MCF 10A (cell line): Measurements from ENCODE around the gene NTN4. TPM values are rescaled to one million over a fixed set of nuclear protein-coding genes. Genes with fewer than 3 reads are reported as not detected.
A peak's percentile ranks its signal among the peaks of the same experiment; 100 is the strongest.
"Not testable (repeated sequence)": the region's sequence is repeated elsewhere in the genome, so short reads cannot be mapped to it uniquely, and the experiment has no call there.

ENCODE experiments used
- BruUV-seq: library from RNA; stranded (reverse); fragments of 400-500 nt; replicated peaks from 2 replicates; lab custom pipeline; 2021; lab: Mats Ljungman, UMichigan
- CTCF ChIA-PET: fragments of 300-600 bp; sonication (Branson Sonifier 250); formaldehyde crosslinking; extraction: SDS; loops from one replicate; lab custom pipeline; 2021; ENCODE audit warnings: antibody characterized with exemption, inconsistent platforms; lab: Yijun Ruan, JAX
- POLR2A ChIA-PET: fragments of 300-600, 350-650 bp; sonication (Branson Sonifier 250); formaldehyde crosslinking; extraction: SDS; loops from one replicate; lab custom pipeline; 2020; ENCODE audit warnings: antibody characterized with exemption, inconsistent platforms; lab: Yijun Ruan, JAX
- DNase-seq: peaks from one replicate; pipeline ENCODE4 v3.0.0-alpha.2; 2018; ENCODE audit not compliant: unreplicated experiment
- H3K27ac Mint-ChIP-seq: one replicate; pipeline ENCODE4 v1.8.0; 2022; ENCODE audit warnings: mild to moderate bottlenecking, low read depth, mixed read lengths; ENCODE audit not compliant: unreplicated experiment
- H3K27me3 Mint-ChIP-seq: one replicate; pipeline ENCODE4 v1.8.0; 2022; ENCODE audit warnings: mixed read lengths; ENCODE audit not compliant: insufficient read depth, unreplicated experiment
- H3K36me3 Mint-ChIP-seq: one replicate; pipeline ENCODE4 v1.8.0; 2022; ENCODE audit warnings: mild to moderate bottlenecking, moderate library complexity, mixed read lengths; ENCODE audit not compliant: insufficient read depth, unreplicated experiment
- H3K4me1 Mint-ChIP-seq: one replicate; pipeline ENCODE4 v1.8.0; 2022; ENCODE audit warnings: mixed read lengths; ENCODE audit not compliant: insufficient read depth, unreplicated experiment
- H3K4me3 Mint-ChIP-seq: one replicate; pipeline ENCODE4 v1.8.0; 2022; ENCODE audit warnings: mild to moderate bottlenecking, moderate library complexity, mixed read lengths; ENCODE audit not compliant: unreplicated experiment
- H3K9me3 Mint-ChIP-seq: one replicate; pipeline ENCODE4 v1.8.0; 2022; ENCODE audit warnings: mixed read lengths; ENCODE audit not compliant: unreplicated experiment
- intact Hi-C: fragments of 100-400 bp; cut with micrococcal nuclease; formaldehyde crosslinking; loops from 2 replicates; pipeline ENCODE4 v1.14.1; 2022
- total RNA-seq: library from RNA; stranded (reverse); gene quantifications from 2 replicates; pipeline ENCODE4 v1.2.3, GENCODE V29; 2022
- TF ChIP-seq, protein P1 (sequence below): fragments of 200-600 bp; IDR thresholded peaks from one replicate; pipeline ENCODE4 v1.8.0; 2022; ENCODE audit warnings: antibody characterized with exemption, mild to moderate bottlenecking; ENCODE audit not compliant: unreplicated experiment

Gene NTN4
- total RNA-seq, 1 experiment from 2014 or later, result 53.0 TPM

DNA sequence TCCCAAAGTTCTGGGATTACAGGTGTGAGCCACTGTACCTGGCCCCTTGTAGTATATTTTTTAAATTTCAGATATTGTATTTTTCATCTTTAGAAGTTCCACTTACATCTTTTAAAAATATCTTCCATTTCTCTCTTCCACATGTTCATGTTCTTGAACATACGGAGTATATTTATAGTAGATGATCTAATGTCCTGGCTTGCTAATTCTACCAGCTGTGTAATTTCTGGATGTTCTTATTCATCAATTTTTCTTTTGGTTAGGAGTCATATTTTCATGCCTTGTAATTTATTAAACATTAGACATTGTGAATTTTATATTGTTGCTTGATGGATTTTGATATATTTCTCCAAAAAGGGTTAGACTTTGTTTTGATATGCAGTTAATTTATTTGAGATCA, 30.8 kb downstream of the NTN4 start:
- POLR2A ChIA-PET, result no interaction called here

GRCh38 chr12:95759039-95759438, 31.5 kb downstream of the NTN4 start:
- H3K36me3 Mint-ChIP-seq, result peaks cover 21% of the 10 kb centered on the region
- ChIA-PET POLR2A (no interaction called here), CTCF (interaction anchor here (0.6 kb wide), 1 partner anchor 225 kb away, joined by 5 read pairs; no protein-coding TSS in a partner anchor)
- no TSS peak for BruUV-seq
- H3K9me3 Mint-ChIP-seq, result no peaks in the 10 kb centered on the region
- no peaks in the 10 kb centered on the region for H3K27me3 Mint-ChIP-seq
- no peak for DNase-seq
- intact Hi-C loops, result no loop called here
- TF ChIP-seq, protein P1, sequence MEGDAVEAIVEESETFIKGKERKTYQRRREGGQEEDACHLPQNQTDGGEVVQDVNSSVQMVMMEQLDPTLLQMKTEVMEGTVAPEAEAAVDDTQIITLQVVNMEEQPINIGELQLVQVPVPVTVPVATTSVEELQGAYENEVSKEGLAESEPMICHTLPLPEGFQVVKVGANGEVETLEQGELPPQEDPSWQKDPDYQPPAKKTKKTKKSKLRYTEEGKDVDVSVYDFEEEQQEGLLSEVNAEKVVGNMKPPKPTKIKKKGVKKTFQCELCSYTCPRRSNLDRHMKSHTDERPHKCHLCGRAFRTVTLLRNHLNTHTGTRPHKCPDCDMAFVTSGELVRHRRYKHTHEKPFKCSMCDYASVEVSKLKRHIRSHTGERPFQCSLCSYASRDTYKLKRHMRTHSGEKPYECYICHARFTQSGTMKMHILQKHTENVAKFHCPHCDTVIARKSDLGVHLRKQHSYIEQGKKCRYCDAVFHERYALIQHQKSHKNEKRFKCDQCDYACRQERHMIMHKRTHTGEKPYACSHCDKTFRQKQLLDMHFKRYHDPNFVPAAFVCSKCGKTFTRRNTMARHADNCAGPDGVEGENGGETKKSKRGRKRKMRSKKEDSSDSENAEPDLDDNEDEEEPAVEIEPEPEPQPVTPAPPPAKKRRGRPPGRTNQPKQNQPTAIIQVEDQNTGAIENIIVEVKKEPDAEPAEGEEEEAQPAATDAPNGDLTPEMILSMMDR, result no peak
- no peak overlapping the region for H3K27ac Mint-ChIP-seq
- H3K4me1 Mint-ChIP-seq, result peaks cover 11% of the 10 kb centered on the region
- H3K4me3 Mint-ChIP-seq, result no peak overlapping the region

More for the DNA sequence above, 30.8 kb downstream of the NTN4 start:
- Mint-ChIP-seq H3K9me3 (no peaks in the 10 kb centered on the region), H3K4me1 (peaks cover 13% of the 10 kb centered on the region), H3K36me3 (peaks cover 21% of the 10 kb centered on the region), H3K27me3 (no peaks in the 10 kb centered on the region), H3K4me3 (no peak overlapping the region), H3K27ac (no peak overlapping the region)
- no TSS peak for BruUV-seq
- DNase-seq, result no peak
- TF ChIP-seq, protein P1, result no peak
- intact Hi-C loops, result no loop called here
- CTCF ChIA-PET, result interaction anchor here (0.6 to 1.1 kb wide), 2 partner anchors 15 to 225 kb away, joined by 3 to 5 read pairs; no protein-coding TSS in a partner anchor

DNA sequence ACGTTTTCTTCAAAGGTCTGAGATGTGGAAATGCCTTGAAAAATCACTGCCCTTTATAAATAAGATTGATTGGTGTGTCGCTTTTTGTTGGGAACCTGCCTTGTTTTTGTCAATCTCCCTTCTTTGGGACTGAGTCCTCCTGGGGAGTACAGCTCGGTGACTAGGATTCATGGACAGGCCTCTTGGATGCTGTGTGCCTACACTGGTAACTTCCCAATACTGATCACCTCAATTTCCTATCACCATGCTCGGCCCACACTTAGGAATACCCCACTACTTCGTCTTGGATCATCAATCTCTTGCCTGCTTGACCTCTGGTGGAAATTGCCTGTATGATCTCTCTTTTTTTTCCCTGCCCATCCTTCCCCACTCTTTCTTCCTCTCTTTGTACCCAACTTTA, 34.2 kb downstream of the NTN4 start:
- Mint-ChIP-seq H3K4me3 (no peak overlapping the region), H3K27ac (peak overlapping the region; percentile 1), H3K27me3 (no peaks in the 10 kb centered on the region), H3K4me1 (peaks cover 4% of the 10 kb centered on the region), H3K9me3 (no peaks in the 10 kb centered on the region), H3K36me3 (peaks cover 14% of the 10 kb centered on the region)
- DNase-seq, result no peak
- POLR2A ChIA-PET, result interaction anchor here (0.7 kb wide), 1 partner anchor 27 kb away, joined by 4 read pairs; no protein-coding TSS in a partner anchor
- no TSS peak for BruUV-seq
- intact Hi-C loops, result no loop called here
- CTCF ChIA-PET, result interaction anchor here (0.7 kb wide), 1 partner anchor 41 kb away, joined by 3 read pairs; no protein-coding TSS in a partner anchor
- TF ChIP-seq, protein P1, result no peak

GRCh38 chr12:95755261-95755865, 35.2 kb downstream of the NTN4 start:
- TF ChIP-seq, protein P1, result no peak
- CTCF ChIA-PET, result interaction anchor here (0.7 kb wide), 1 partner anchor 15 kb away, joined by 3 read pairs; no protein-coding TSS in a partner anchor
- peaks cover 4% of the 10 kb centered on the region for H3K4me1 Mint-ChIP-seq
- POLR2A ChIA-PET, result no interaction called here
- peaks cover 11% of the 10 kb centered on the region for H3K36me3 Mint-ChIP-seq
- H3K9me3 Mint-ChIP-seq, result no peaks in the 10 kb centered on the region
- no peak for DNase-seq
- no TSS peak for BruUV-seq
- intact Hi-C loops, result no loop called here
- H3K27me3 Mint-ChIP-seq, result no peaks in the 10 kb centered on the region
- no peak overlapping the region for H3K27ac Mint-ChIP-seq
- no peak overlapping the region for H3K4me3 Mint-ChIP-seq

- not testable (repeated sequence) for H3K27ac Mint-ChIP-seq
- H3K36me3 Mint-ChIP-seq, result peaks cover 11% of the 10 kb centered on the region
These were observed 44.5 kb downstream of the NTN4 start for GRCh38 chr12:95746062-95746461.

More at GRCh38 chr12:95746062-95746461, 44.5 kb downstream of the NTN4 start:
- H3K9me3 Mint-ChIP-seq, result peaks cover 14% of the 10 kb centered on the region
- DNase-seq, BruUV-seq, intact Hi-C loops, POLR2A ChIA-PET, H3K27me3 Mint-ChIP-seq, H3K4me3 Mint-ChIP-seq, H3K4me1 Mint-ChIP-seq: not testable (repeated sequence)
- CTCF ChIA-PET, result interaction anchor here (0.5 to 1.0 kb wide), 4 partner anchors 23 to 100 kb away, joined by 3 to 4 read pairs (median 3); no protein-coding TSS in a partner anchor
